ENCODE results near the gene CDC14B. TPM values are rescaled to one million over a fixed set of nuclear protein-coding genes. Genes with fewer than 3 reads are reported as not detected.

Gene CDC14B
- total RNA-seq, 4 donors from 2014 or later, result 5.8 to 10.9 (median 8.0) TPM

- WGBS, 2 donors, result 94 to 96% methylated on average over 3 of the region's 3 CpGs
- H3K4me3 ChIP-seq (ENCODE audit: low read depth, poor library complexity, severe bottlenecking), result no peak overlapping the region
- intact Hi-C loops (cut with DNase I; ENCODE audit: low total_unique reads), result no loop called here
- DNase-seq (ENCODE audit: low spot score in 2 of 2), result no peak
- TF ChIP-seq, protein P1, sequence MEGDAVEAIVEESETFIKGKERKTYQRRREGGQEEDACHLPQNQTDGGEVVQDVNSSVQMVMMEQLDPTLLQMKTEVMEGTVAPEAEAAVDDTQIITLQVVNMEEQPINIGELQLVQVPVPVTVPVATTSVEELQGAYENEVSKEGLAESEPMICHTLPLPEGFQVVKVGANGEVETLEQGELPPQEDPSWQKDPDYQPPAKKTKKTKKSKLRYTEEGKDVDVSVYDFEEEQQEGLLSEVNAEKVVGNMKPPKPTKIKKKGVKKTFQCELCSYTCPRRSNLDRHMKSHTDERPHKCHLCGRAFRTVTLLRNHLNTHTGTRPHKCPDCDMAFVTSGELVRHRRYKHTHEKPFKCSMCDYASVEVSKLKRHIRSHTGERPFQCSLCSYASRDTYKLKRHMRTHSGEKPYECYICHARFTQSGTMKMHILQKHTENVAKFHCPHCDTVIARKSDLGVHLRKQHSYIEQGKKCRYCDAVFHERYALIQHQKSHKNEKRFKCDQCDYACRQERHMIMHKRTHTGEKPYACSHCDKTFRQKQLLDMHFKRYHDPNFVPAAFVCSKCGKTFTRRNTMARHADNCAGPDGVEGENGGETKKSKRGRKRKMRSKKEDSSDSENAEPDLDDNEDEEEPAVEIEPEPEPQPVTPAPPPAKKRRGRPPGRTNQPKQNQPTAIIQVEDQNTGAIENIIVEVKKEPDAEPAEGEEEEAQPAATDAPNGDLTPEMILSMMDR (IDR thresholded peaks at IDR 0.05), result no peak
- TF ChIP-seq POLR2A (IDR thresholded peaks at IDR 0.05), result no peak
Observed at GRCh38 chr9:96512240-96512639, 107.4 kb downstream of the CDC14B start.

DNA sequence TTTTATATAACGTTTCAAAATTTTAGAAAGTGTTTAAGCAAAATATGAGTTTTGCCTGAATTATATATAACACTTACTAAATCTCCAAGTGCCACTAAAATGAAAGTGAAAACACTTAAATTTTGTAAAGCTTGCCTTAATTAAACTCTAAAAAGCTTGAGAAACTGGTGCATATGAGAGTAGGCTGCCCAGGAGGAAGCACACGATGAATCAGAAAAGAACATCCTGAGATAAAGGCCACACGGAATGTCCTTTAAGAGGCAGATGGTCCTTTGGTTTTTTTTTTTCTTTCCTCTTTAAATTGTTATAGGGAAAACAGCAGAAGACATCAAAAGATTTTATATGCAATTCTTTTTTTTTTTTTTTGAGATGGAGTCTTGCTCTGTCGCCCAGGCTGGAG lies 109.4 kb downstream of the CDC14B start:
- TF ChIP-seq, protein P1 (IDR thresholded peaks at IDR 0.05), result no peak
- no peak for TF ChIP-seq POLR2A (IDR thresholded peaks at IDR 0.05)
- intact Hi-C loops (cut with DNase I; ENCODE audit: low total_unique reads), result no loop called here
- no peak for DNase-seq (ENCODE audit: low spot score in 2 of 2)
- no peak overlapping the region for H3K4me3 ChIP-seq (ENCODE audit: low read depth, poor library complexity, severe bottlenecking)
- 70% methylated on average over 4 of the region's 4 CpGs for WGBS, 2 donors

GRCh38 chr9:96509848-96510247 lies 109.8 kb downstream of the CDC14B start:
- TF ChIP-seq, protein P1 (IDR thresholded peaks at IDR 0.05), result no peak
- no peak for TF ChIP-seq POLR2A (IDR thresholded peaks at IDR 0.05)
- DNase-seq (ENCODE audit: low spot score in 2 of 2), result no peak
- 53 to 61% methylated on average over 2 of the region's 2 CpGs for WGBS, 2 donors

DNA sequence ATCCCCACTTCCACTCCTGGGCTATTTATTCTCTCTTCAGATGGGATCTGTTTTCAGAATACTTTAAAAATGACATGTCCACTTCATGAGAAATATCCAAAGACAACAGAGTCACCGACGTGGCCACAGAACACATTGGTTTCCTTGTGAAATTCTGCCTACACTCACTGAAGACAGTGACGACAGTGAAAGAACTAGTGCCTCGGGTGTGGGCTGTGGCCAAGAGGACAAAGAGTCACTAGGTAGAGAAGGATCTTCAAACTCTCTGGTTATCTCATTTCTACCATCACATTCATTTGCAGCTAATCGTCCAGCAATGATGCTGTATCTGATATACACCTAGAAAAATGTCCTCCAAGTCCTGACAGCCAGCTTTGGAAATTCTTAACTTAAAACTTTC lies 110.6 kb downstream of the CDC14B start:
- intact Hi-C loops (cut with DNase I; ENCODE audit: low total_unique reads), result no loop called here
- TF ChIP-seq POLR2A (IDR thresholded peaks at IDR 0.05), result no peak
- TF ChIP-seq, protein P1 (IDR thresholded peaks at IDR 0.05), result no peak
- DNase-seq (ENCODE audit: low spot score in 2 of 2), result no peak
- no peak overlapping the region for H3K4me3 ChIP-seq (ENCODE audit: low read depth, poor library complexity, severe bottlenecking)
- 84% methylated on average over 5 of the region's 5 CpGs for WGBS, 2 donors

More at GRCh38 chr9:96509848-96510247, 109.8 kb downstream of the CDC14B start:
- intact Hi-C loops (cut with DNase I; ENCODE audit: low total_unique reads), result no loop called here
- no peak overlapping the region for H3K4me3 ChIP-seq (ENCODE audit: low read depth, poor library complexity, severe bottlenecking)

DNA sequence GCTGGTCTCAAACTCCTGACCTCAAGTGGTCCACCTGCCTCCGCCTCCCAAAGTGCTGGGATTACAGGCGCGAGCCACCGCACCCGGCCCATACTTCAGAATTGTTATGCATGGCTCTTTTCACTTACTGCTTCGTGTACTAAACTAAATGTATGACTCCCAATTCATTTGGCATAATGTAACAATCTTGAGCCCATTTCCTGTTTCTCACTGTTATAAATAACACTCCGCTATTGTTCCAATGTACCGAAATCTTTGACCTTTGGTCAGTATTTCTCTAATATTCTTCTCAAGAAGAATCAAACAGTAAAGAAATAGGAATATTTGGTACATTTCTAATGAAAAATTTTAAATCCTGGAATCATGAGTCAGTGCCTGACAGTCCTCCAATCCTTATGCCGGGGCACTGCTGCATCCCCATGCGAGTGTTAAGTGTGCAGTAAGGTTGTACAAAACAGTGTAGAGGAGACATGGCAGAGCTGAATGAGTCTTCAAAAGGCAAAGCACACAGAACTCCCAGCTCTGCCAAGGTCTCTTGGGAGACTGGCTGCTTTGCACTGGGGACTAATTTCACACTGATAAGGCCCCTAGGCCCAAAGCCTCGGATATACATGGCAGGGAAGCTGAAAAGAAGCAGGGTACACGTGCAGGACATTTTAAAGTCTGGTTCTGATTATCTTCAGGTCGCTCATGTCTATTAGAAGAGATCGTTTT lies 111.3 kb downstream of the CDC14B start:
- intact Hi-C loops (cut with DNase I; ENCODE audit: low total_unique reads), result no loop called here
- no peak overlapping the region for H3K4me3 ChIP-seq (ENCODE audit: low read depth, poor library complexity, severe bottlenecking)
- WGBS, 2 donors, result 79 to 84% methylated on average over 14 of the region's 14 CpGs

More for the DNA sequence above, 111.3 kb downstream of the CDC14B start:
- TF ChIP-seq POLR2A (IDR thresholded peaks at IDR 0.05), result no peak
- TF ChIP-seq, protein P1 (IDR thresholded peaks at IDR 0.05), result no peak
- DNase-seq (ENCODE audit: low spot score in 2 of 2), result no peak

Data from lower leg skin (tissue), 4 donors.